CD14-positive monocyte (primary cell): ENCODE data around the gene CTNNA2. TPM values are rescaled to one million over a fixed set of nuclear protein-coding genes. Genes with fewer than 3 reads are reported as not detected.
"Not testable (repeated sequence)": the region's sequence is repeated elsewhere in the genome, so short reads cannot be mapped to it uniquely, and the experiment has no call there.

ENCODE experiments used
- DNase-seq, 3 donors: peaks; one replicate each; pipeline ENCODE4 v3.0.0-alpha.2; 2011 to 2022
- H2AFZ ChIP-seq: 2 replicates; pipeline ENCODE4 v1.6.0; 2012; ENCODE audit warnings: mild to moderate bottlenecking, low read depth, low read length, inconsistent platforms; ENCODE audit not compliant: insufficient read depth, poor library complexity, severe bottlenecking
- H3K27ac ChIP-seq, 2 donors: 1 replicate in 1 of 2; 2 replicates in 1 of 2; pipeline ENCODE4 v1.5.1; 2012 to 2013; ENCODE audit warnings: low read length in 2 of 2, control low read depth in 1 of 2, inconsistent platforms in 1 of 2, low read depth in 1 of 2, mild to moderate bottlenecking in 1 of 2
- H3K27me3 ChIP-seq, 2 donors: one replicate each; pipeline versions ENCODE4 v1.6.0 to v1.6.1; 2011 to 2013; ENCODE audit warnings: low read length in 2 of 2; ENCODE audit not compliant: control insufficient read depth in 2 of 2, insufficient read depth in 2 of 2
- H3K36me3 ChIP-seq, 2 donors: replicated peaks in 1 of 2; 1 replicate in 1 of 2; 2 replicates in 1 of 2; pipeline versions ENCODE4 v1.5.1 to v1.6.1; 2012 to 2013; ENCODE audit warnings: low read length in 2 of 2, control low read depth in 1 of 2, inconsistent platforms in 1 of 2, mild to moderate bottlenecking in 1 of 2; ENCODE audit not compliant: insufficient read depth in 2 of 2, control insufficient read depth in 1 of 2
- H3K4me1 ChIP-seq, 2 donors: 1 replicate in 1 of 2; 2 replicates in 1 of 2; pipeline versions ENCODE4 v1.5.1 to v1.6.1; 2012 to 2013; ENCODE audit warnings: low read length in 2 of 2, control low read depth in 1 of 2, inconsistent platforms in 1 of 2, mild to moderate bottlenecking in 1 of 2, moderate library complexity in 1 of 2; ENCODE audit not compliant: insufficient read depth in 2 of 2, control insufficient read depth in 1 of 2
- H3K4me2 ChIP-seq: replicated peaks from 2 replicates; pipeline ENCODE3; 2012; ENCODE audit warnings: low read length, moderate library complexity, mild to moderate bottlenecking; ENCODE audit not compliant: poor library complexity, severe bottlenecking; ENCODE audit errors: extremely low read depth
- H3K4me3 ChIP-seq, 3 experiments: fragments of 200-600 bp in 1 of 3; sonication (generic) in 1 of 3; replicated peaks in 1 of 3; 1 replicate in 2 of 3; 2 replicates in 1 of 3; pipeline ENCODE4 v1.5.1; 2011 to 2013; ENCODE audit warnings: low read length in 3 of 3, mild to moderate bottlenecking in 3 of 3, control low read depth in 2 of 3, low read depth in 2 of 3, inconsistent platforms in 1 of 3, moderate library complexity in 1 of 3
- H3K79me2 ChIP-seq: 2 replicates; pipeline ENCODE4 v1.6.0; 2012; ENCODE audit warnings: mild to moderate bottlenecking, control low read depth, inconsistent platforms, low read length, moderate library complexity; ENCODE audit not compliant: insufficient read depth
- H3K9ac ChIP-seq: 2 replicates; pipeline ENCODE4 v1.6.0; 2017; ENCODE audit warnings: low read length, mild to moderate bottlenecking; ENCODE audit not compliant: insufficient read depth, poor library complexity, severe bottlenecking
- H3K9me3 ChIP-seq, 2 donors: replicated peaks in 1 of 2; 1 replicate in 1 of 2; 2 replicates in 1 of 2; pipeline versions ENCODE4 v1.5.1 to v1.6.1; 2012 to 2013; ENCODE audit warnings: low read length in 2 of 2, control low read depth in 1 of 2; ENCODE audit not compliant: control insufficient read depth in 1 of 2, insufficient read depth in 1 of 2
- H4K20me1 ChIP-seq: 2 replicates; pipeline ENCODE4 v1.6.0; 2012; ENCODE audit warnings: mild to moderate bottlenecking, low read length, control low read depth, moderate library complexity; ENCODE audit not compliant: insufficient read depth
- H3K27ac Mint-ChIP-seq, 7 donors: one replicate each; pipeline ENCODE4 v1.8.0; 2020; ENCODE audit warnings: mild to moderate bottlenecking in 7 of 7, mixed read lengths in 7 of 7, moderate library complexity in 6 of 7, inconsistent platforms in 2 of 7
- H3K27me3 Mint-ChIP-seq, 3 donors: one replicate each; pipeline ENCODE4 v1.8.0; 2021 to 2022; ENCODE audit warnings: low read depth in 3 of 3, mild to moderate bottlenecking in 3 of 3, mixed read lengths in 3 of 3, moderate library complexity in 3 of 3, inconsistent platforms in 1 of 3
- H3K36me3 Mint-ChIP-seq, 2 donors: one replicate each; pipeline ENCODE4 v1.8.0; 2020; ENCODE audit warnings: mixed read lengths in 2 of 2, inconsistent platforms in 1 of 2, mild to moderate bottlenecking in 1 of 2
- H3K4me1 Mint-ChIP-seq: one replicate; pipeline ENCODE4 v1.8.0; 2020; ENCODE audit warnings: mild to moderate bottlenecking, mixed read lengths
- H3K4me3 Mint-ChIP-seq, 2 donors: one replicate each; pipeline ENCODE4 v1.8.0; 2020; ENCODE audit warnings: mild to moderate bottlenecking in 2 of 2, mixed read lengths in 2 of 2, moderate library complexity in 1 of 2
- H3K9me3 Mint-ChIP-seq, 7 donors: one replicate each; pipeline ENCODE4 v1.8.0; 2020 to 2022; ENCODE audit warnings: mixed read lengths in 7 of 7, mild to moderate bottlenecking in 6 of 7, moderate library complexity in 6 of 7, inconsistent platforms in 2 of 7
- WGBS: methylation state at CpG from one replicate; pipeline ENCODE4 v1.1.5; 2013; ENCODE audit warnings: missing lambda C conversion rate; ENCODE audit not compliant: insufficient coverage; 5-methylcytosine and 5-hydroxymethylcytosine counted together
- intact Hi-C, 2 donors: fragments of 100-400 bp; cut with micrococcal nuclease; formaldehyde crosslinking; loops; one replicate each; pipeline versions ENCODE4 v1.15.0 to v1.15.1; 2023
- polyA plus RNA-seq, 3 donors: library from polyadenylated mRNA; depleted of rRNA in 1 of 3; unstranded in 2 of 3; stranded (reverse) in 1 of 3; fragments of 300-500 nt in 2 of 3; fragments of >200 nt in 1 of 3; fragmentation: Illumina TruSeq in 2 of 3; gene quantifications; 1 replicate in 2 of 3; 2 replicates in 1 of 3; pipeline ENCODE4 v1.2.3, GENCODE V29; 2012 to 2021
- TF ChIP-seq, protein P1 (sequence below): fragments of 200-600 bp; IDR thresholded peaks from one replicate; pipeline ENCODE4 v1.8.0; 2022; ENCODE audit warnings: antibody characterized with exemption, mild to moderate bottlenecking

CTNNA2 gene
- polyA plus RNA-seq, 3 donors: not detected

DNA sequence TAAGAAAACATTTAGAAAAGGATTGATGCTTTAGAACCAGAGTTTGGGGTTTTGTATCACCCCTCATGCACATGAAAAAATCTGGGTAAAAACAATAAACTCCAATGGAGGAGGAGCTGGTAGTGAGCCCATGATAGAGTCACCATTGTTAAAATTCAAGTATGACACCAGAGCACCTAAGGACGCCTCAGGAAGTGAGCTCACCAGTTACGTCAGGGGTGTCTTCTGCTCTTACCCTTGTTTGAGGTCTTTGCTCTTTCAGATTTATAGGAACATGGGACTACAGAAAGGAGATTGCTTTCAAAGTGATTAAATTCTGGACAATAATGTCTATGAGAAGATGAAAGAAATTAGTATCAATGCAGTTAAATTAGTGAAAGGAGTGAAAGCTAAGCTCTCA, 685.2 kb downstream of the CTNNA2 start:
- Histone ChIP-seq H3K9me3 (peaks cover 0 to 3% of the 10 kb centered on the region in 2 donors), H3K4me2 (no peak overlapping the region), H3K4me1 (no peaks in the 10 kb centered on the region), H2AFZ (no peak overlapping the region), H3K4me3 (no peak overlapping the region), H3K79me2 (no peaks in the 10 kb centered on the region), H4K20me1 (no peaks in the 10 kb centered on the region), H3K36me3 (no peaks in the 10 kb centered on the region), H3K27ac (no peak overlapping the region), H3K9ac (no peak overlapping the region), H3K27me3 (no peaks in the 10 kb centered on the region)
- intact Hi-C loops: no loop called here
- TF ChIP-seq, protein P1, sequence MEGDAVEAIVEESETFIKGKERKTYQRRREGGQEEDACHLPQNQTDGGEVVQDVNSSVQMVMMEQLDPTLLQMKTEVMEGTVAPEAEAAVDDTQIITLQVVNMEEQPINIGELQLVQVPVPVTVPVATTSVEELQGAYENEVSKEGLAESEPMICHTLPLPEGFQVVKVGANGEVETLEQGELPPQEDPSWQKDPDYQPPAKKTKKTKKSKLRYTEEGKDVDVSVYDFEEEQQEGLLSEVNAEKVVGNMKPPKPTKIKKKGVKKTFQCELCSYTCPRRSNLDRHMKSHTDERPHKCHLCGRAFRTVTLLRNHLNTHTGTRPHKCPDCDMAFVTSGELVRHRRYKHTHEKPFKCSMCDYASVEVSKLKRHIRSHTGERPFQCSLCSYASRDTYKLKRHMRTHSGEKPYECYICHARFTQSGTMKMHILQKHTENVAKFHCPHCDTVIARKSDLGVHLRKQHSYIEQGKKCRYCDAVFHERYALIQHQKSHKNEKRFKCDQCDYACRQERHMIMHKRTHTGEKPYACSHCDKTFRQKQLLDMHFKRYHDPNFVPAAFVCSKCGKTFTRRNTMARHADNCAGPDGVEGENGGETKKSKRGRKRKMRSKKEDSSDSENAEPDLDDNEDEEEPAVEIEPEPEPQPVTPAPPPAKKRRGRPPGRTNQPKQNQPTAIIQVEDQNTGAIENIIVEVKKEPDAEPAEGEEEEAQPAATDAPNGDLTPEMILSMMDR: no peak
- H3K9me3 Mint-ChIP-seq: peaks cover 0 to 6% (median 3%) of the 10 kb centered on the region in 7 donors
- H3K4me3 Mint-ChIP-seq: no peak overlapping the region
- peaks cover 0 to 1% (median 0%) of the 10 kb centered on the region in 3 donors for H3K27me3 Mint-ChIP-seq
- 67% methylated on average over 1 of the region's 2 CpGs for WGBS
- H3K27ac Mint-ChIP-seq: no peak overlapping the region
- no peaks in the 10 kb centered on the region for H3K36me3 Mint-ChIP-seq
- DNase-seq: no peak
- no peaks in the 10 kb centered on the region for H3K4me1 Mint-ChIP-seq

DNA sequence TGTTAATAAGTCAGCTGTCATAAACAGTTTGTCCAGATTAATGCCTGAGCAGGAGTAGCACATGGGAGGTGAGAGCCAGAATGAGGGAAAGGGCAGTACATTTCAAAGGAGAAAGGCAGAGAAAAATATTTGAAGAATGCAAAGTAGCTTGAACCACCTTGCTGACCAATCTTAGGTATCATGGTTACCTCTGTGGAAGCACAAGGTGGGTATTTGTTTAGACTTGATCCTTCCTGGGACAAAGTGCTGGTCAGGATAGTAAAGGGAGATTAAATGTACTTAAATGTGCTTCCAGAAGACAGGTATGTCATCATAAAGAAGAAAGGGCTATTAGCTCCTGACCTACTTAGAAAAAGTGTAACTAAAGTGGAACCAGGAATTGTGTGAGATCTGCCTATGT, 686.7 kb downstream of the CTNNA2 start:
- Mint-ChIP-seq H3K9me3 (peaks cover 0 to 16% (median 4%) of the 10 kb centered on the region in 7 donors), H3K27me3 (peaks cover 0 to 1% (median 0%) of the 10 kb centered on the region in 3 donors), H3K4me1 (no peaks in the 10 kb centered on the region), H3K36me3 (no peaks in the 10 kb centered on the region), H3K27ac (no peak overlapping the region), H3K4me3 (no peak overlapping the region)
- H3K36me3 ChIP-seq: no peaks in the 10 kb centered on the region
- intact Hi-C loops: no loop called here
- no peak overlapping the region for H3K27ac ChIP-seq
- H3K79me2 ChIP-seq: no peaks in the 10 kb centered on the region
- no peaks in the 10 kb centered on the region for H3K27me3 ChIP-seq
- TF ChIP-seq, protein P1: no peak
- peaks cover 0 to 8% of the 10 kb centered on the region in 2 donors for H3K9me3 ChIP-seq
- DNase-seq: no peak
- H3K4me2 ChIP-seq: no peak overlapping the region
- no peak overlapping the region for H3K9ac ChIP-seq
- H2AFZ ChIP-seq: no peak overlapping the region
- H3K4me1 ChIP-seq: no peaks in the 10 kb centered on the region
- H3K4me3 ChIP-seq: no peak overlapping the region
- H4K20me1 ChIP-seq: no peaks in the 10 kb centered on the region

DNA sequence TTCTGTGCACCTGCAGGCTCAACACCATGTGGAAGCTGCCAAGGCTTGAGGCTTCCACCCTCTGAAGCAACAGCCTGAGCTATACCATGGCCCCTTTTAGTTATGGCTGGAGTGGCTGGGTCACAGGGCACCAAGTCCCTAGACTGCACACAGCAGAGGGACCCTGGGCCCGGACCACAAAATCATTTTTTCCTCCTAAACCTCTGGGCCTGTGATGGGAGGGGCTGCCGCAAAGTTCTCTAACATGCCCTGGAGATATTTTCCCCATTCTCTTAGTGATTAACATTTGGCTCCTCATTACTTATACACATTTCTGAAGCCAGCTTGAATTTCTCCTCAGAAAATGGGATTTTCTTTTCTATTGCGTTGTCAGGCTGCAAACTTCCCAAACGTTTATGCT, 691.1 kb downstream of the CTNNA2 start:
- peaks cover 0 to 16% (median 6%) of the 10 kb centered on the region in 7 donors for H3K9me3 Mint-ChIP-seq
- H3K4me2 ChIP-seq, DNase-seq, H2AFZ ChIP-seq, H3K27ac ChIP-seq, H3K79me2 ChIP-seq, H3K36me3 ChIP-seq, intact Hi-C loops, H3K27me3 Mint-ChIP-seq, H3K9ac ChIP-seq, H3K36me3 Mint-ChIP-seq, H3K27ac Mint-ChIP-seq, H3K4me1 Mint-ChIP-seq, H3K9me3 ChIP-seq, H4K20me1 ChIP-seq, H3K4me3 ChIP-seq, H3K4me1 ChIP-seq, H3K27me3 ChIP-seq, H3K4me3 Mint-ChIP-seq: not testable (repeated sequence)
- 90% methylated on average over 3 of the region's 4 CpGs for WGBS
